Ishikawa (cell line): ENCODE data around the gene C4orf50.

Source experiments
- CEBPB ChIP-seq: IDR thresholded peaks from 2 replicates; pipeline ENCODE4 v1.6.1; 2012
- CREB1 ChIP-seq: IDR thresholded peaks from 2 replicates; pipeline ENCODE4 v1.6.1; 2012; ENCODE audit warnings: low read depth
- EP300 ChIP-seq: IDR thresholded peaks from 2 replicates; pipeline ENCODE4 v1.6.1; 2012; ENCODE audit warnings: borderline replicate concordance
- FOXM1 ChIP-seq: IDR thresholded peaks from 2 replicates; pipeline ENCODE4 v1.6.1; 2012; ENCODE audit warnings: low read depth, borderline replicate concordance
- NFIC ChIP-seq: IDR thresholded peaks from 2 replicates; pipeline ENCODE4 v1.6.1; 2012
- RAD21 ChIP-seq: IDR thresholded peaks from 2 replicates; pipeline ENCODE4 v1.6.1; 2012; ENCODE audit warnings: low read depth
- TAF1 ChIP-seq: IDR thresholded peaks from 2 replicates; pipeline ENCODE4 v1.6.1; 2012; ENCODE audit warnings: low read depth, mild to moderate bottlenecking
- TCF12 ChIP-seq: IDR thresholded peaks from 2 replicates; pipeline ENCODE4 v1.6.1; 2012; ENCODE audit warnings: low read depth
- YY1 ChIP-seq: IDR thresholded peaks from 2 replicates; pipeline ENCODE4 v1.6.1; 2012; ENCODE audit warnings: low read depth
- TF ChIP-seq, protein P1 (sequence below): IDR thresholded peaks from 2 replicates; pipeline ENCODE4 v1.6.1; 2012; ENCODE audit warnings: low read depth, mild to moderate bottlenecking
- TF ChIP-seq, protein P2 (sequence below): IDR thresholded peaks from 2 replicates; pipeline ENCODE4 v1.6.1; 2012
- TF ChIP-seq, protein P3 (sequence below): IDR thresholded peaks from 2 replicates; pipeline ENCODE4 v1.6.1; 2012

DNA sequence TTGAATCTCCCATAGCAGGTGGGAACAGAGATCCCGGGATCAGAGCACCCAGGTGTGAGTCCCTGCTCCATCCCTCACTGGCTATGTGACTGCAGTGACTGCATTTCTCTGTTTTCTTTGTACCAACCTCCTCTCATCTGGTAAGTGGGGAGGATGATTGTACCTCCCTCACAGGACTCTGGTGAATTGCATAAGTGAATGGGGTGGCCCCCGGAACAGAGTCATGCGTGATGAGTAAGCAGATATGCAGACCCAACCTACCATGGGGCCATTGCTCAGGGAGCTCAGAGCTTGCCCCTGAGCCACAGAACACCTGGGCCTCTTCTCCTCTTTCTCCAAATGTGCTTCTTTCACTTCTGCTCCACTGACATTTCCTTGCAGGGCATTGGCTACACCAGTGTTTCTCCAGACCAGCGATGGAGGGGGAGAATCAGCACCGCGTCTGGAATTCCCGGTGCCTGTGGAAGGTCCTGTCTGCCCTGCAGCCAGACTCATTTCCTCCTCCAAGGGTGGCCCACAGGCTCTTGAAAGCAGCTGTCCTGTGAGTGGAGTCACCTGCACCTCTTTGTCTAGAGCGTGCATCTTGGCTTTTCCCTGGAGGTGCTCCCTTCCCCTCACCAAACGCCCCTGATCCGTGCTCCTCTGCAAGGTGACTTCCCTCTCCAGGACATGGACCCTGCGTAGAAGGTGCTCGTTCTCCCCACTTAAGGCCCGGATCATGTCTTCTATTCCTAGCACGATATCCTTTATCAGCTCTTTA is 30.0 kb downstream of the C4orf50 start:
- TF ChIP-seq FOXM1 (no peak), NFIC (no peak), CREB1 (no peak), CEBPB (no peak), RAD21 (no peak), TAF1 (no peak), EP300 (no peak), TCF12 (no peak), YY1 (no peak)
- TF ChIP-seq, protein P1, sequence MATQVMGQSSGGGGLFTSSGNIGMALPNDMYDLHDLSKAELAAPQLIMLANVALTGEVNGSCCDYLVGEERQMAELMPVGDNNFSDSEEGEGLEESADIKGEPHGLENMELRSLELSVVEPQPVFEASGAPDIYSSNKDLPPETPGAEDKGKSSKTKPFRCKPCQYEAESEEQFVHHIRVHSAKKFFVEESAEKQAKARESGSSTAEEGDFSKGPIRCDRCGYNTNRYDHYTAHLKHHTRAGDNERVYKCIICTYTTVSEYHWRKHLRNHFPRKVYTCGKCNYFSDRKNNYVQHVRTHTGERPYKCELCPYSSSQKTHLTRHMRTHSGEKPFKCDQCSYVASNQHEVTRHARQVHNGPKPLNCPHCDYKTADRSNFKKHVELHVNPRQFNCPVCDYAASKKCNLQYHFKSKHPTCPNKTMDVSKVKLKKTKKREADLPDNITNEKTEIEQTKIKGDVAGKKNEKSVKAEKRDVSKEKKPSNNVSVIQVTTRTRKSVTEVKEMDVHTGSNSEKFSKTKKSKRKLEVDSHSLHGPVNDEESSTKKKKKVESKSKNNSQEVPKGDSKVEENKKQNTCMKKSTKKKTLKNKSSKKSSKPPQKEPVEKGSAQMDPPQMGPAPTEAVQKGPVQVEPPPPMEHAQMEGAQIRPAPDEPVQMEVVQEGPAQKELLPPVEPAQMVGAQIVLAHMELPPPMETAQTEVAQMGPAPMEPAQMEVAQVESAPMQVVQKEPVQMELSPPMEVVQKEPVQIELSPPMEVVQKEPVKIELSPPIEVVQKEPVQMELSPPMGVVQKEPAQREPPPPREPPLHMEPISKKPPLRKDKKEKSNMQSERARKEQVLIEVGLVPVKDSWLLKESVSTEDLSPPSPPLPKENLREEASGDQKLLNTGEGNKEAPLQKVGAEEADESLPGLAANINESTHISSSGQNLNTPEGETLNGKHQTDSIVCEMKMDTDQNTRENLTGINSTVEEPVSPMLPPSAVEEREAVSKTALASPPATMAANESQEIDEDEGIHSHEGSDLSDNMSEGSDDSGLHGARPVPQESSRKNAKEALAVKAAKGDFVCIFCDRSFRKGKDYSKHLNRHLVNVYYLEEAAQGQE: no peak
- TF ChIP-seq, protein P2, sequence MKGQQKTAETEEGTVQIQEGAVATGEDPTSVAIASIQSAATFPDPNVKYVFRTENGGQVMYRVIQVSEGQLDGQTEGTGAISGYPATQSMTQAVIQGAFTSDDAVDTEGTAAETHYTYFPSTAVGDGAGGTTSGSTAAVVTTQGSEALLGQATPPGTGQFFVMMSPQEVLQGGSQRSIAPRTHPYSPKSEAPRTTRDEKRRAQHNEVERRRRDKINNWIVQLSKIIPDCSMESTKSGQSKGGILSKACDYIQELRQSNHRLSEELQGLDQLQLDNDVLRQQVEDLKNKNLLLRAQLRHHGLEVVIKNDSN: no peak
- TF ChIP-seq, protein P3, sequence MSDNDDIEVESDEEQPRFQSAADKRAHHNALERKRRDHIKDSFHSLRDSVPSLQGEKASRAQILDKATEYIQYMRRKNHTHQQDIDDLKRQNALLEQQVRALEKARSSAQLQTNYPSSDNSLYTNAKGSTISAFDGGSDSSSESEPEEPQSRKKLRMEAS: no peak
